GM23248 (cell line): ENCODE measurements around the gene TMEM50A.
"Not testable (repeated sequence)": the region's sequence is repeated elsewhere in the genome, so short reads cannot be mapped to it uniquely, and the experiment has no call there.

ENCODE experiments used
- EZH2 ChIP-seq: fragments of 200-600 bp; sonication (generic); IDR thresholded peaks from 2 replicates; pipeline ENCODE4 v1.6.1; 2018; ENCODE audit warnings: antibody characterized with exemption, mild to moderate bottlenecking; ENCODE audit not compliant: insufficient read depth, poor library complexity, severe bottlenecking
- EZH2phosphoT487 ChIP-seq: fragments of 200-600 bp; sonication (generic); IDR thresholded peaks from 2 replicates; pipeline ENCODE4 v1.6.1; 2018; ENCODE audit warnings: antibody characterized with exemption, moderate library complexity, mild to moderate bottlenecking, low read depth; ENCODE audit not compliant: insufficient read depth

DNA sequence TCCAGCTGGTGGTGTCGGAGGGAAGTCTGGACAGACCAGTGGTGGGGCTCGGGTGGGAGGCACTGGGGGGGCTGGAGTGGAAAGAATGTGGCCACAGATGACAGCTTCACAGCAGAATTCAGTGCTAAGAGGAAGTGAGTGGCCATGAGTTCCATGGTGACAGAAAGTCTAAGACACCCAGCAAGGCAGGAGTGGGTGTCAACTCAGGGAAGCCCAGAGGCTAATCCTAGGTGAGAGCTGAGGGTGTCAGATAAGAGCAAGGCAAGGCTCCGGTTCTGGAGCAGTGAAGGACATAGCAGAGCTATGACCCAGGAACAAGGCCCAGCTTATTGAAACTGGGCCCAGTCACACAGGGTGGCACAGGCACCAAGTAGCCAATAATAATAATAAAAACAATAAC lies 35.8 kb upstream of the TMEM50A start:
- TF ChIP-seq EZH2, EZH2phosphoT487: not testable (repeated sequence)
